ENCODE data around the gene CACNA2D4. TPM values are rescaled to one million over a fixed set of nuclear protein-coding genes. Genes with fewer than 3 reads are reported as not detected.

Gene CACNA2D4
- total RNA-seq, 1 experiment from 2014 or later = not detected

- DNase-seq (ENCODE audit: extremely low read depth, low read depth) = no peak
Measured at GRCh38 chr12:1836241-1836803, 82.1 kb downstream of the CACNA2D4 start.

- no peak for DNase-seq (ENCODE audit: extremely low read depth, low read depth)
Measured at GRCh38 chr12:1835211-1836131, 83.0 kb downstream of the CACNA2D4 start.

GRCh38 chr12:1834186-1834925 is 84.1 kb downstream of the CACNA2D4 start:
- no peak for DNase-seq (ENCODE audit: extremely low read depth, low read depth)

DNA sequence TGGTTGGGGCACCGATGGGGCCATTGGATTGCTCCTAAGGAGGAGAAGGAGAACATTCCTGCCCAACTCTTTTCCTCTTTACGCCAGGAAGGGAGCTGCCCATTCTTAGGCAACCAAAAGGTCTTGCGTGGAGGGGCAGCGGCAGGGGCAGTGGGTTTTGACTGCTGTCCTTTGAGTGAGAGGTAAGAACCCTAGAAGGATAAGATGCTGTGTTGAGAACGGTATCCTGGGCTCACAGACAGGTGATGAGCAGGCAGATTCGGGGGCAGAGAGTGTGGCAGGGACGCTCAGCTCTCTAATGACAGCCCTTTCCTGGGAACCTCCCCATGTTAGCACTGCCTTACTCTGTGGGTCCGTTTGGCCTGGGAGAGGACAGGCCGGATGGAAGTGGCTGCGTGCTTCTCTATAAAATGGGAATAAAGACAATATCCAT is 84.8 kb downstream of the CACNA2D4 start:
- no peak for DNase-seq (ENCODE audit: extremely low read depth, low read depth)

DNA sequence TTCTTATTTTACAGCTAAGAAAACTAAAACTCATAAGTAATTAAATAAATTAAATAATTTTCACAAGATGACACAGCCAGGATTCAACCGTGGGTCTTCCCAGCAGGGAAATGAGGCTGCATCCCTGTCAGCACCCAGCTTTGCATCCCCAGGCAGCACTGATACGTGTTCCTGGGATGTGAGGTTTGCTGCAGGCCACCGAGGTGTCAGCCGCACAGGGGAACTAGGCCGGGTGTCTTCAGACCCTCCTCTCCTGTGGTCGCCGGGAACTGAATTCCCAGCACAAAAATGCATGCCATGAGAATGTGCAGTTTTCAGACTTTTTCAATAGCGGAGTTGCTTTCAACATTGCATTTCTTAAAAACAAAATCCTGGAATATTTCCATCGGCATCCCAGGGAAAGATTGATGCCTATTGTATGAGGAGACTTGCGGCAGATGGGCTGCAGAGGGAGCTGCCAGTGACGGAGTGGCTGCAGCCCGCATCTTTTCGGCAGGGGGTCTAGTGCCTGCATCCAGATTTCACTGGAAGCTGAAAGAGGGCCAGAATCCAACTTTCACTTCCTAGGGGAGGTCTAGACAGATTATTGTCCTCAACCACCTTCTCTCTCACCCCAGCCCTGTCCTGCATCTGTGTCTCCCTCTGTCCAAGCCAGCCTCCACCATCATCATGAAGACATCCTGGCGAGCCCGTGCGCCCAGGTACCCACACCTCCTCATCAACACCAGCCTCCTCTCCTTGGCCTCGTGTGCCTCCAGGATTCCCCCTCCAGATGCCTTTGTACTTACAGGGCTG is 85.5 kb downstream of the CACNA2D4 start:
- DNase-seq (ENCODE audit: extremely low read depth, low read depth) = no peak

GRCh38 chr12:1830981-1831963 is 87.2 kb downstream of the CACNA2D4 start:
- DNase-seq (ENCODE audit: extremely low read depth, low read depth) = peak; percentile 5

DNA sequence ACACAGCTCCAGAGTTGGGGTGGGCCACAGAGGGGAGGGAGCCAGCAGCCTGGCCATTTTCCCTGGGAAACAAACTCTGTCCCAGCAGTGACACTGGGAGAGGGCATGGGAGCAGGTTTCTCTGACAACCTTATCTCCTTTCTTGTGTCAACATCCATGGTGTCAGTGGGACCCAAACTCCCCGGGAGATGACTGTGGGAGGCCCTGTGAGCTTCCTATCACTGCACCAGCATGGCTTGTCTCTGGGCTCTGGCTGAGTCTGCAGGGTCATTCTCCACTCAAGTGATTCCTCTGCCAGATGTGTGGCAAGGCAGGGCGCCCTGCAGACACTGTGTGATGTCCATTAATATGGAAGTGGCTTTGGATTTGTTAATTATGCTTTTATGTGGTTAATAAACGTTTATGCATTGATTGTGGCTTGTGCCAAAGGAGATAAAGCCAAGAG is 88.0 kb downstream of the CACNA2D4 start:
- no peak for DNase-seq (ENCODE audit: extremely low read depth, low read depth)

GRCh38 chr12:1829306-1829900 is 89.0 kb downstream of the CACNA2D4 start:
- no peak for DNase-seq (ENCODE audit: extremely low read depth, low read depth)

GRCh38 chr12:1828856-1829255 is 89.6 kb downstream of the CACNA2D4 start:
- DNase-seq (ENCODE audit: extremely low read depth, low read depth) = no peak

- DNase-seq (ENCODE audit: extremely low read depth, low read depth) = no peak
Measured at GRCh38 chr12:1827826-1828805, 90.3 kb downstream of the CACNA2D4 start.

- DNase-seq (ENCODE audit: extremely low read depth, low read depth) = no peak
Measured at GRCh38 chr12:1826867-1827705, 91.4 kb downstream of the CACNA2D4 start.

DNA sequence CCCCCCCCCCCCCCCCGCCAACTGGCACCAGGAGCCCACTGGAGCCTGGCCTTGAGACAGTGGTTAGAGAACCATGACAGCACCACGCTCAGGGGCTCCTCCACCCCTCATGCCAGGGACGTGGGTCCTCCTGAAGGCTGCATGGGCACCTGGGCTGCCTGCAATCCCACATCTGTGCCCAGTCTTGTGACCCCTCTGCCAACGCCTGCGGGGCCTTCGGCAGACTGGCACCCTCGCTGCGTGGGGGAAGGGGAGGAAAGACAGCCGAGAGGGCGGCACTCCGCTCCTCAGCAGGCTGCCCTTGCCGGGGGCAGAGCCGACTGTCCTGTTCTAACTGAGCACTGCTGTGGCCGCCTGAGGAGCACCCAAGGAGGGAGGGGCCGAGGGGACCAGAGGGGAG is 92.1 kb downstream of the CACNA2D4 start:
- DNase-seq (ENCODE audit: extremely low read depth, low read depth) = no peak

GRCh38 chr12:1825382-1826102 is 92.9 kb downstream of the CACNA2D4 start:
- DNase-seq (ENCODE audit: extremely low read depth, low read depth) = no peak

- DNase-seq (ENCODE audit: extremely low read depth, low read depth) = no peak
Measured at GRCh38 chr12:1823237-1823636, 95.2 kb downstream of the CACNA2D4 start.

DNA sequence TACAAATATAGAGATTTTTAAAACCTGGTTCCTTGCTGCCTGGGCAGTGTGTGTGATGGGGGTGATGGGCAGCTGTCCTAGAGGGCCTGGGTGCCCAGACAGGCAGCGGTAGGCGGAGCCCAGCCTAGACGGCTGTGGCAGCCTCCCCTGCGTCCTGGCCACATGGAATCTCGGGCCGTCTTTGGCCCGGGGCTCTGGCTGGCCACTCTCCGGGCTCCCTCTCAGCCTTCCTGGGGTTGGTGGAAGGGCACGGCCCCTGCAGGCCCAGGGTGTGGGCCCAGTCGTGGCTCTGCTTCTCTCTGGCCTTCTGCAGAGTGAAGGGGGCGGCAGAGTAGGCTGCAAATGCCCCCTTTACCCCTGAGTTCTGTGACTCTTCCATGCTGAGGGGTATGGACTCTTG is 95.8 kb downstream of the CACNA2D4 start:
- no peak for DNase-seq (ENCODE audit: extremely low read depth, low read depth)

- no peak for DNase-seq (ENCODE audit: extremely low read depth, low read depth)
Measured at GRCh38 chr12:1821805-1822204, 96.6 kb downstream of the CACNA2D4 start.

Measured in NCI-H460 (cell line).